ENCODE measurements around the gene KCNH3.
"Not testable (repeated sequence)": the region's sequence is repeated elsewhere in the genome, so short reads cannot be mapped to it uniquely, and the experiment has no call there.

Gene KCNH3

DNA sequence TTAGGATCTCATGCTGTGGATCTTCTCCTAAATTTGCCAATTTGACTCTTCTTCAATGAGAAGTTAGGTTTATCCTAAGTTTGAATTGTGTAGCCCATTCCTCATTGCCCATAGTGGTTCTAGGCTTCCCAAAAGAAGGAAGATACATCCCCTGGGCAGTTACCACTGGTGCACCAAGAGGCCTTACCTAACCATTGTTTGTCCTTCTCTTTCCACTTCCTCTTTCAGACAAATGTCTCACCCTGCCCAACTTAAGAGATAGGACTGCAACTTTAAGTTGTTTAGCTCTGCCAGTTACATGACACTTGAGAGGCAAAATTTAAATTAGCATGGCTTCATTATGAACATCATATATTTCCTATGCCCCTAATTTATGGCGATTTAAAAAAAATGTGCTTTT is 9.4 kb upstream of the KCNH3 start:
- no peak for DNase-seq (ENCODE audit: low read depth)

DNA sequence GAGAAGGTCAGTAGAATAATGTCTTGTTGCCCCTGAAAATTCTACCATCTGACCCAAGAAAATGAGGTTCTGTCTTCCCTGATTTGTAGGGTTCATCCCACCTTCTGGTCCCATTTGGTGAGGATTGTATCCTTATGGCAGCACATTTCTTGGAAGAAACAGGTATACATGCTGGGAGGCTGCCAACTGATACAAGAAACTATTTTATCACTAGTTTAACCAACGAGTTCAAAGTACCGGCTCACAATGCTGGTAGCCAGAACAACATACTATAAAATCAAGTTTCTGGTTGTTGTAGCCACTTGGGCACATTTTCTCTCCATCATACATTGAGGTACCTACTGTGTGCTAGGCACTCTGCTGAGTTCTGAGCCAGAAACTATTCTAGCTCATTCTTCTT is 7.1 kb upstream of the KCNH3 start:
- DNase-seq (ENCODE audit: low read depth): no peak

DNA sequence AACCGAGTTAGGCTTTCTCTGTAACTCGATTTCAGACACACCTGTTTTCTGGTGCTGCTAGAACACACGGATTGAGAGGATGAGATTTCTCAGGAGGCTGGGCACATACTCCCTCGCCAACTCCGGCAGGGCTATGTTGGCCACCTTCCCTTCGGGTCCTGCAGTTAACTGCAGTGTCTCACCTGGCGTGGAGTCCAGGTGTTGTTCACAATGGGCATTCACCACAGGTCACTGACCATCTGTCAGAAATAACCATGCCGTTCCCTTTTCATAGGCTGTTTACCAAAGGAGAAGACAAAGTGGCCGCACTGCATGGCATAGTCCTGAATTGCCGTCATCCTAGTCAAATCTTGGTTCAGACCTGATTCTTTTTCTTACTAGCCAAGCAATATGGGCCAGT is 5.5 kb upstream of the KCNH3 start:
- DNase-seq (ENCODE audit: low read depth): no peak

DNA sequence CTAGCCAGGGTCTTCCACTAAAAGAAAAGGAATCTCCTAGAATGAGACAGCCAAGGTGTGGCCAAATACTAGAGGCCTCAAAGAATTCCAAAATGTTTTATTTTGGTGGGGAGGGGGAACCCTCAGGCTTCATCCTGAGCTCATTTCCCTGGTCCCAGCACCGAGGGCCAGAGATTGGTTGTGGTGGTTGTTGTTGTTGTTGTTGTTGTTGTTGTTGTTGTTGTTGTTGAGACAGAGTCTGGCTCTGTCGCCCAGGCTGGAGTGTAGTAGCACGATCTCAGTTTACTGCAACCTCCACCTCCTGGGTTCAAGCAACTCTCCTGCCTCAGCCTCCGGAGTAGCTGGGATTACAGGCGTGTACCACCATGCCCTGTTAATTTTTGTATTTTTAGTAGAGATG is 4.7 kb upstream of the KCNH3 start:
- not testable (repeated sequence) for DNase-seq (ENCODE audit: low read depth)

DNA sequence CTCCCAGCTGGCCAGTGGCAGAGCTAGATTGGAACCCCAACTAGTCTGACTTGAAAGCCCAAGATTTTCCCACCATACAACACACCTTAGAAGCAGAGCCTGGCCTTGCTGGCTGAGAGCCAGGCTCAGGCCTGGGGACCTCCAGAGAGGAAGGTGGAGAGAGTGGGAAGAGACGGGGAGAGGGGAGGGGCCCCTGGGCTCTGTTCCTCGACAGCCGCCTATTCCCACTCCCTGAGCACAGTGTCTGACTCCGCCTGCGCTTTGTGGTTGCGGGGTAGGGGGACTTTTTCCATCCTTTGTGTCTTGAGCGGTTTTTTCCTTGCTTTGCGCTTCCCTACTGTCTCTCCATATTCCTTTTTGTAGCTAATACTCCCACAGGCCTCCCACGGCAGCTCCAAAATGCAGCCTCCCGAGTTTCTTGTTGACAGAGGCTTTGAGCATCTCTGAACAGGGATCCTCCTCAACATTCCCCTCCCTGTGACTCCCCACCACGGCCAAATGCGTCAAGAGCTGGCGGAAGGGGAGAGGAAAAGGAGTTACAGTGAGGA is 4.0 kb upstream of the KCNH3 start:
- no peak for DNase-seq (ENCODE audit: low read depth)

DNA sequence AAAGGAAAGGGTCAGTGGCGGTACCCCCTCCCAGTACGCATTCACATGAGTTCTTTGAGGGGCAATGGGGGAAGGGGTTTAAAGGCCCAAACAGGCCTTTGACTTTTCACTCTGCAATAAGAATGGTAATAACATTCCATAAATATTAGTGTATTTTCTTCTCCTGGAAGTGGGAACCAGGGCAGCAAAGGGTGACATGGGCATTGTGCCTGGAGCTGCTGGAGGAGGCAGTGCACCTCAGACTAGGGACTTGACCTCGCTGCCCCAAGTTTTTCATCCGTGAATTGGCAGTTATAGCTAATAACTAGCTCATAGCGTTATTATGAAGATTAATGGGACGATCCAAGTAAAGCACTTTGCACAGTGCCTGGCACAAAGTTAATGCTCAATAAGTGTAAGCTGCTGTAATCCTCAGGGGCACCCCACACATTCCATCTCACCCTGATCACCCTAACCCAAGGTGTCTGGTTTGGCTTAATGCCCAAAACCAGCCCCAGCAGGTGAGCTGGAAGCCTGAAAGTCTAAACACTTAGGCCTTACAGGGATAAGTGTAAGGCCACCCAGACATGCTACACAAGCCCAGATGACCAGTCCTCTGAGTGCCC is 2.8 kb upstream of the KCNH3 start:
- DNase-seq (ENCODE audit: low read depth): no peak

DNA sequence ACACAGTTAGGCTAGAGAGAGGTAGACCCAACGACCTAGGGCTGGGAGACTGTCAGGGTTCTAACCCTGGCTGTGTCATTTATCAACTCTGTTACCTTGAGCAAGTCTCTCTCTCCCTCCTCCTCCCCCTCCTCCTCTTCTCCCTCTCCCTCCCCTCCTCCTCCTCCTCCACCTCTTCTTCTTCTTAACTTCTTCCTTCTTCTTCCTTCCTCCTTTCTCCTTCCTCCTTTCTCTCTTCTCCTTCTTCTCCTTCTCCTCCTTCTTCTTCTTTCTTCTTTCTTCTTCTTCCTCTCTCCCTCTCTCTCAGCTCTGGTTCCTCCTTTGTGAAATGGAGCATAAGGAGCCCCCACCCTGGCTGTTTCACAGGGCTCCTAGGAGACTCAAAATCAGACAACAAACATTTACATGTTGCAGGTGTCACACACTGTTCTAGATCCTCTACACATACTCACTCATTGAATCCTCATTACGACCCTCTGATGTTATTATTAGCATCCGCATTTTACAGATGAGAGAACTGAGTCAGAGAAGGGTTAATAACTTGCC is 2.2 kb upstream of the KCNH3 start:
- no peak for DNase-seq (ENCODE audit: low read depth)

DNA sequence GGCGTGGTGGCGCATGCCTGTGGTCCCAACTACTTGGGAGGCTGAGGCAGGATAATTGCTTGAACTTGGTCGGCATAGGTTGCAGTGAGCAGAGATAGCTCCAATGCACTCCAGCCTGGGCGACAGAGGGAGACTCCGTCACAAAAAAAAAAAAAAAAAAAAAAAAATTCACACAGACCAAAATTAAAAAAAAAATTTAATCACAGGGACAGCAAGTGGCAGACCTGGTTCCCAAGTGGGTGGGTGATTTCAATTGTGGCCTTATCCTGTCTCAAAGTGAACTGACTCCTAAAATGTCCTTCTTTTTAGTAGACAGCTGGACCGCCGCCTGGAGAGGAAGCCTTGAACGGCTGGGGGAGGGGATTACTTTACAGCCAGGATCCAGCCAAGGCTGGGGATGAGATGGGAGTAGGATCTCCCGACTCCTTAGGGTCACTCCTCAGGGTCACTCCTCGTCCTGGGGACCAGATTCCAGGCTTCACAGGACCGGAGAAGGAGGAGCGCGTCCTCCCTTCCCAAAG is 1.5 kb upstream of the KCNH3 start:
- no peak for DNase-seq (ENCODE audit: low read depth)

DNA sequence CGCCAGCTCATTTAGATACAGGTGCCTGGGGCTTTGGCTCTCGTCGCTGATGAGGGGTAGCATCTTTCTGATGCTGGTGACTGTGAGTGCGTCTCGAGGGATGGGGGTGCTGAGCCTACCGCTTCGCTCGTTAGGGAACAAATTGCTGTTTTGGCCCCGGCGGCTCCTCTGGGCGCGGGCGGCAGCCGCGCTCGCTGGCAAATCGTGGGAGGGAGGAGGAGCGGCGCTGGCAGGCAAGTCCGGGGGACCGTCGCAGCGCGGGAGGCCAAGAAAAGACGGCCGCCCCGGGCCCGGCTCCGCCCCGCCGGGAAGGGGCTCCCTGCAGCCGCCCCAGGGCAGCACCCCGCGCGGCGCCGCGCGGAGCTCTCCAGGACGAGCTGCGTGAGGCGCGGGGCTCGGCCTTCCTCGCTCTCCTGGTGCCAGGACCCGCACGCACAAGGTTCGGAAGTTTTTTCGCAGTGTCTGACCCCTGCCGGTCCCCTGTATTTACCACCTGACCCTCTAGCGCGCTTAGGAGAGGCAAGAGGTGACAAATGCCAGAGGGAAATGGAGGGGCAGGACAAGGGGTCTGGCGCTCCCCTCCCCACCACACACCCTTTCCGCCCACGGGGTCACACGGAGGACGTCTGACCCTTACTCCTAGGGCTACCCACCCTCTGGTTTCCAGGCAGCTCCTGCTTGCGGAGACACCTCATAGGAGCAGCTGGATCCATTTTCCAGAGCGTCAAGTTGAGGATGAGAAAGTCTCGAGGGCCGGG is 899 bp upstream of the KCNH3 start:
- no peak for DNase-seq (ENCODE audit: low read depth)

DNA sequence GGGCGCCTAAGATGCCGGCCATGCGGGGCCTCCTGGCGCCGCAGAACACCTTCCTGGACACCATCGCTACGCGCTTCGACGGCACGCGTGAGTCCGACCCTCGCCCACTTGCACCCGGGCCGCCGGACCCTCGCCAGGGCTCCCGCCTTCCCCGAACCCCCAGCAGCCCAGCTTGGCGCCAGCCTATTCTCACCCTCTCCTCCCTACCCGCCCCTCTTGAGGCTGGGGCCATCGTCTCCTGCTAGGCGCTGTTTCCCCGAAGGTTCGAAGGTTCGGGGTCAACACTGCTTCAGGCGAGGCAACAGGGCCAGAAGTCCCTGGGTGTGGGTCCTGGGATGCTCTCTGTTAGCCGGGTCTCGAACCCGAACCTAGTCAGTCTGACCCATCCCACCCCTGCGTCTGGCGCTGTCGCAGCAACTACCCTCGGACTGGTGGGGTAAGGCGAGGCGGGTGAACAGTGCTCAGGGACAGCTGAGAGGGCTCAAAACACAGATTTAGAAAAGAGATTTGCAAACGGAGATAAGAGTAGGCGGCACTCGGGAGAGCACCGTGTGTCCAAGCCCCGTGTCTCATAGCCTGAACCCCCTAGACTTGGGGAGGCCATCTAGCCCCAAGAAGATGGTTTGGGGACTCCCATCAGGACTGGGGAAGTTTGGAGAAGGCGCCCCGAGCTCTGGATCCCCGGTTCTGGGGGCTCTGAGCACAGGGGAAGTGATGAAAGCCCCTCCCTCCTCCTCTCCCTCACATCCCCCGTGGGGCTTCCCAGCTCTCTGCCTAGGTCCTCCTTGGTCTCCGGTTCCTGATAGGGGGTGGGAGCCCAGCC is 787 bp downstream of the KCNH3 start:
- DNase-seq (ENCODE audit: low read depth): no peak

DNA sequence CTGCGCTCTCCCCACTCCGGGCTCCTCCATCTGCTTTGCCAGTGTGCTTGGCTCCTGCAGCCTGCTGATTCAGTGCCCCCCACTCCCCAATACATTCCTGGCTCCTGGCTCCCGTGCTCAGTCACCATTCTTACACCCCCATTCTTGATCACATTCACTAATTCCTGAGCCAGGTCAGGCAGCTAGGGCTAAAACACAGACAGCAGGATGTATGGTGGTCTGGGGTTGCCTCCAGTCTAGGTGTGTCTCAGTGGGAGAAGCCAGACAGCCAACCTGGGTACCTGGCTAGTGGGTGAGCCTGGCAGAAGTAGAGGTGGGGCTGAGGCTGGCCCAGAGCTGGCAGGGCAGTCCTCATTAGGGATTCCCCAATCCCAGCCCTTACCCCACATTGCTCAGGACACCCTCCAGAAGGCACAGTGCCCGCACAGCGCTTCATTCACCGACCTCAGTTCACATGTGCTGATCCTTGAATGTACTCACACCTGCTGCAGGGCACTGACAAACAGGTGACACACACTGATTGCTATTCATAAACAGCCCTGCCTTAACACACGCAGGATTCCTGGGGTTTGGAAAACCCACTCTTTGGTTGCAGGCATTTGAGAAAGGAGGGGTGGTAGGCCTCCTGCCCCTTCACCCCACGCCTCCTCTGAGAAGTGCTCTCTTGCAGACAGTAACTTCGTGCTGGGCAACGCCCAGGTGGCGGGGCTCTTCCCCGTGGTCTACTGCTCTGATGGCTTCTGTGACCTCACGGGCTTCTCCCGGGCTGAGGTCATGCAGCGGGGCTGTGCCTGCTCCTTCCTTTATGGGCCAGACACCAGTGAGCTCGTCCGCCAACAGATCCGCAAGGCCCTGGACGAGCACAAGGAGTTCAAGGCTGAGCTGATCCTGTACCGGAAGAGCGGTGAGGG is 1.7 kb downstream of the KCNH3 start:
- no peak for DNase-seq (ENCODE audit: low read depth)

DNA sequence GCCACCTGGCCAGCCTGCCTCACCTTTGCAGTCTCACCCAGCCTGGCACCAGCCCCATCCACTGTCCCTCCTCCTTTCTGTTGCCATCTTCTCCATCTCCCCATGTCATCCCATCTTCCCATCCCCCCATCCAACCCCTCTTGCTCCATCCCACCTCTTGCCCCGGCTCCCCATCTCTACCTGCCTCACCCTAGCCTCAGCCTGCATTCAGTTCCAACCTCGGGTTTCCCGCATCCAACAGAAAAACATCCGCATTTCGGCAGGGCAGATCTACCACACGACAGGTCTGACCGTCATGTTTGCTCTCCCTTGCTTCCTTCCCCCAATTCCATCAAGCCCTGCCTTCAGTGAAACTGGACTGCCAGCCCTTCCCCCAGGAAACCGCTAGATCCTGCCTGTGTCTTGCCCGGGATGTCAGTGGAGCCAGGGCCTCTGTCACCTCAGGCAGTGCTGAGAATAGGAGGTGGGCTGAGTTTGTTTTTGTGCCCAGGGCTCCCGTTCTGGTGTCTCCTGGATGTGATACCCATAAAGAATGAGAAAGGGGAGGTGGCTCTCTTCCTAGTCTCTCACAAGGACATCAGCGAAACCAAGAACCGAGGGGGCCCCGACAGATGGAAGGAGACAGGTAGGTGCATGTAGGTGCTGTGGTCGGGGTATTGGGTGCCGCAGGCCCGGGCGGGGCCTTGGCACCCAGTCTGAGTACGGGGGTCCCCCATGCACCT is 2.5 kb downstream of the KCNH3 start:
- no peak for DNase-seq (ENCODE audit: low read depth)

DNA sequence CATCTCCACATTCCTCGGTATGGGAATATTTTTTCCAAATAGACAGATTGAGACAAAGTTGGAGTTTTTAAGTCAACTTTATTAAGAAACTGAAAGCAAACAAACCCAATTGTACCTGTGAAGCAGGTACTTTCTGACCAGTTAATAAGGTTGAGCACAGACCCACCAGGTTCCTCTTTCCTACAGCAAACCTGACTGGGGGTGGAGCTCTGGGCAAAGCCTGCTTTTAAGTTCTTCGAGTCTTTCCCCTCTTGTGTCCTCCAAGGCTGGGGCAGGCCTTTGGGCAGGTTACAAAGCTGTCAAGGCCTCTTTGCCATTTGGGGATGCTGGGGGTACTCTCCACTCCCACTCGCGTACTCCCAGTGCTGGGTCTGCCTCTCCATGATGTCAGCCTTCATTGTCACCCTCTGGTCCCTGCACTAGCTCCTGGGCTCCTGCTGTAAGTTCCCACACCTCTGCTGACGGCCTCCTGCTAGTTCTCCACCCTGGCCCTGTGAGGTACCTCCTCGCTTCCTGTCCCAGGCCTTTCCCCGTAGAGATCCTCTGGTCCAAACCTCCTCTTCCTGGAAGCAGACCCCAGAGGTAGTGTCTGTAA is 3.2 kb downstream of the KCNH3 start:
- no peak for DNase-seq (ENCODE audit: low read depth)

DNA sequence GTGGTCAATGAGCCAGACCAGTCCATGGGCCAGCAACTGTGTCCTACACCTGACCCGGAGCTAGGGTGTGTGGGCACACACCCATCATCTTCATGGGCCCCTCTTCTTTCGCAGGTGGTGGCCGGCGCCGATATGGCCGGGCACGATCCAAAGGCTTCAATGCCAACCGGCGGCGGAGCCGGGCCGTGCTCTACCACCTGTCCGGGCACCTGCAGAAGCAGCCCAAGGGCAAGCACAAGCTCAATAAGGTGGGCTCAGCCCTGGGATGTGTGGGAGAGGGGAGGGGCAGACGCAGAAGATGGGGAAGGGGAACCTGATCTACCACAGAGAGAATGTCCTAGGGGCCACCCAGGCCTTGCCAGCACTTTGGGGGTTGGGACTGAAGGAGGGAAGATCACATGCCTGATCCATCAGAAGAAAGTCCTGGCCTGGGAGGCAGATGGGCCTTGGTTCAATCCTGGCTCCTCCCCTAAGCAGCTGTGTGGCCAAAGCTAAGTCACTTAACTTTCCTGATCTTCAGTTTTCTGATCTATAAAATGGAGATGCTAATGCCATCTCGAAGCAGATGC is 3.8 kb downstream of the KCNH3 start:
- DNase-seq (ENCODE audit: low read depth): no peak

DNA sequence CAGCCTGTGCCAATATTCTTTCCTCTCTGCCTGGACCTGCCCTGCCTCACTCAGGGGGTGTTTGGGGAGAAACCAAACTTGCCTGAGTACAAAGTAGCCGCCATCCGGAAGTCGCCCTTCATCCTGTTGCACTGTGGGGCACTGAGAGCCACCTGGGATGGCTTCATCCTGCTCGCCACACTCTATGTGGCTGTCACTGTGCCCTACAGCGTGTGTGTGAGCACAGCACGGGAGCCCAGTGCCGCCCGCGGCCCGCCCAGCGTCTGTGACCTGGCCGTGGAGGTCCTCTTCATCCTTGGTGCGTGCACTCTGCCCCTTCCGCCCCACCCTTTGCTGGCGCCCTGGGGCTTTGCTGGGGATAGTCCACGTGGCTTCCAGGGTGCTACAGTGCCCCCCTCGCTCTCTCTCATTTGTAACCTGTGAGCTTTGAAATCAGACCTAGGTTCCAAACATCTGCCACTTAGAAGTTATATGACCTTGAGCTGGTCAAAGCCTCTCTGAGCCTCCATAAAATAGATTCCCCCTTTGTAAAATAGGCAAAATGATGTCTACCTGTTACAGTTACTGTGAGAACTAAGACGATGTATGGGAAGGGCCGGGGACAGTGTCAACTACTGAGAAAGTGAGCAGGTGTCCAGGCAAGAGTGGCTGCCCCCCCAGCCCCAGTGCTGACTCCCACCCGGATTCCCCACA is 4.5 kb downstream of the KCNH3 start:
- no peak for DNase-seq (ENCODE audit: low read depth)

DNA sequence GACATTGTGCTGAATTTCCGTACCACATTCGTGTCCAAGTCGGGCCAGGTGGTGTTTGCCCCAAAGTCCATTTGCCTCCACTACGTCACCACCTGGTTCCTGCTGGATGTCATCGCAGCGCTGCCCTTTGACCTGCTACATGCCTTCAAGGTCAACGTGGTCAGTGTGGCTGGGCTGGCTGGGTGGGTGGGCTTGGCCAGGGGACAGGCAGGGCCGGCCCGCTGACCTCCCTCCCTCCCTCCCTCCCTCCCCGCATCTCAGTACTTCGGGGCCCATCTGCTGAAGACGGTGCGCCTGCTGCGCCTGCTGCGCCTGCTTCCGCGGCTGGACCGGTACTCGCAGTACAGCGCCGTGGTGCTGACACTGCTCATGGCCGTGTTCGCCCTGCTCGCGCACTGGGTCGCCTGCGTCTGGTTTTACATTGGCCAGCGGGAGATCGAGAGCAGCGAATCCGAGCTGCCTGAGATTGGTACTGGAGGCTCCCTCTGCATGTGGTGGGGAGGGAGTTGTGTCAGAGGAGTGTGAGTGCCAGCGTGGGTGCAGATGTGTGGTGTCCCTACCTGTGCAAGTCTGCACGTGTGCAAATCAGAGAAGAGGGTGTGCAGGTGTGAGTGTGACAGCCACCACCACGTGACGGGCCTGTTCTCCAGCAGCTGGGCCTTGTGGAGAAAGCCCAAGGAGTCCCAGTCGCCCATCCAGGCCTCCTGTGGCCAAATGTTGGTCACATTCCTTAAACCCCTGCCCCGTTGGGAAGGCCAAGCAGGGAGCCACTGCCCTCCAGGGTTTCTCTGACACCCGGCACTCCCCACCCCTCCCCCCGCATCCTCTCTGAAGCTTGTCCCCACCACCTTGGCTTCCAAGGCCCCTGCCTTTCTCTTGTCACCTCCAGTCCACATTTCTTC is 5.3 kb downstream of the KCNH3 start:
- no peak for DNase-seq (ENCODE audit: low read depth)

DNA sequence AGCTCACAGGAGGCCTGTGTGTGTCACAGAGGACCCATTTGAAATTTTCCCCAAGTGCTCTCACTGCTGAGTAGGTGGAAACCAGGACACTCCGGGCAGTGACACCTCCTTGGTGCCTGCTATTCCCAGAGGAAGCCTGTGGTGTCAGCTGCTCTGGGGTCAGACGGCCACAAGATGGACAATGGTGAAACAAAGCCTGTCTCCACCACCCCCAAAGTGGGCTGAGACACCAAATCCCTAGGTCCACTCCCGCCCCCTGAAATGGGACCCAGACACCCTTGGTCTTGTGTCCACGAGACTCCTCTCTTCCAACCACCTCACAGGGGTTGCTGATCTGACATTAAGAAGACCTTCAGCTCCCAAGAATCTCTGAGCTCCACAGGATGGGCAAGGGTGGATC is 7.0 kb downstream of the KCNH3 start:
- no peak for DNase-seq (ENCODE audit: low read depth)

DNA sequence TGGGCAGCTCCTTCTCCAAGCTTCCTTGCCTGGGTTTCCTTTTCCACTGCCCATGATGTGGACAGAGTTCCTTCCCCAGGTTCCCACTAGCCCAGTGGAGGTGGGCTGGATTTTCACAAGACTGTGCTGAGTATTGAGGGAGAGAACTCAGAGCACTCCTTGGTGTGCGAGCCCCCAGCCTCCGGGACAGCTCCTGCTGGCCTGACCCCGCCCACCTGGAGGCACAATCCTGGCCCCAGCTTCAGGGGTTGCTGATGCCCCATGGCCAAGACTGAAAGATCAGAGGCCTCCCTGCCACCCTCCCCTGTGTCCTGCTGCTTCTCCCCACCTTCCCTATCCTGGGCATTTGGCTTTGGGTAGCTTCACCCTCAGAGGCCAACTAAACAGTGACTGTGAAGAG is 7.7 kb downstream of the KCNH3 start:
- DNase-seq (ENCODE audit: low read depth): no peak
